ENCODE results near the gene GPC6.

DNA sequence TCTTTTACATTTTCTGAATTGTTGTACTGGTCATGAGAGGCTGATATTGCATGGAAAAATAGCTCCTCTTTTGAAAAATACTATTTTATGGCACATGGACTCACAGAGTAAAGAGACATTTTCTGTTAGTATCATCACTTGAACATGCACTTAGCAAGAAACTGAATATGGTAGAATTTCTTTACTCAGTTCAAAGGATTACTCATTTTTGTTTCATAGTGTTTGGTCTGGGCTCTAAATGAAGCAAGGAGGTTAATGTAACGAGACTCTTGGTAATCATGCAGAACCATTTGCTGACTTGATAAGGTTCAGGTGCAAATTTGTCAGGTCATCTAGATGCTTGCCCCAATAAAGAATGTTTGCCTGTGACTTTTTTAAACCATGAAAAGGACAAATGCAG lies 63.2 kb downstream of the GPC6 start:
- TF ChIP-seq POLR2A (IDR thresholded peaks at IDR 0.05) = no peak
- TF ChIP-seq EP300 (IDR thresholded peaks at IDR 0.05) = no peak
